ENCODE results near the gene ARHGEF7.

- no peak for TF ChIP-seq CTCF (IDR thresholded peaks at IDR 0.05; ENCODE audit: insufficient read depth, low read depth, low read length)
- TF ChIP-seq EZH2 (IDR thresholded peaks at IDR 0.05; ENCODE audit: insufficient read depth, low read length): no peak
These were observed 56.5 kb downstream of the ARHGEF7 start for GRCh38 chr13:111171629-111172028.
